Daoy (cell line): ENCODE measurements around the gene ZNF208. TPM values are rescaled to one million over a fixed set of nuclear protein-coding genes. Genes with fewer than 3 reads are reported as not detected.
"Not testable (repeated sequence)": the region's sequence is repeated elsewhere in the genome, so short reads cannot be mapped to it uniquely, and the experiment has no call there.

ENCODE experiments used
- DNase-seq: peaks from one replicate; pipeline ENCODE4 v3.0.0-alpha.2; 2015; ENCODE audit warnings: low read depth
- total RNA-seq: library from RNA; depleted of rRNA; stranded (reverse); fragments of >200 nt; shearing (Covaris generic); gene quantifications from 2 replicates; pipeline ENCODE4 v1.2.3, GENCODE V29; 2014; rRNA removed

ZNF208 gene
- total RNA-seq, 1 experiment from 2014 or later = 4.0 TPM

GRCh38 chr19:21884786-21885185, 126.0 kb downstream of the ZNF208 start:
- not testable (repeated sequence) for DNase-seq

- no peak for DNase-seq
Observed at GRCh38 chr19:21883516-21883915, 127.2 kb downstream of the ZNF208 start.

Other genes with a start within 250 kb of the ZNF208 start
- 5.3 and 11.3 TPM in 2 replicates for gene ZNF100, start 243.4 kb downstream of the ZNF208 start, total RNA-seq
- gene ZNF43, start 174.8 kb downstream of the ZNF208 start, total RNA-seq = 8.1 and 8.7 TPM in 2 replicates
- 8.4 and 25.2 TPM in 2 replicates for gene ZNF257, start 41.5 kb upstream of the ZNF208 start, total RNA-seq
- 0.34 and 1.6 TPM in 2 replicates for gene ZNF676, start 186.0 kb upstream of the ZNF208 start, total RNA-seq